Pulmonary artery endothelial cell (primary cell): ENCODE results near the gene SLC46A2. TPM values are rescaled to one million over a fixed set of nuclear protein-coding genes. Genes with fewer than 3 reads are reported as not detected.

ENCODE experiments used
- DNase-seq: peaks from one replicate; pipeline ENCODE4 v3.0.0-alpha.2; 2011; ENCODE audit warnings: low read depth, low spot score
- total RNA-seq: library from RNA; depleted of rRNA; stranded (reverse); fragments of >200 nt; gene quantifications from 2 replicates; pipeline ENCODE4 v1.2.3, GENCODE V29; 2014

Gene SLC46A2, protein sequence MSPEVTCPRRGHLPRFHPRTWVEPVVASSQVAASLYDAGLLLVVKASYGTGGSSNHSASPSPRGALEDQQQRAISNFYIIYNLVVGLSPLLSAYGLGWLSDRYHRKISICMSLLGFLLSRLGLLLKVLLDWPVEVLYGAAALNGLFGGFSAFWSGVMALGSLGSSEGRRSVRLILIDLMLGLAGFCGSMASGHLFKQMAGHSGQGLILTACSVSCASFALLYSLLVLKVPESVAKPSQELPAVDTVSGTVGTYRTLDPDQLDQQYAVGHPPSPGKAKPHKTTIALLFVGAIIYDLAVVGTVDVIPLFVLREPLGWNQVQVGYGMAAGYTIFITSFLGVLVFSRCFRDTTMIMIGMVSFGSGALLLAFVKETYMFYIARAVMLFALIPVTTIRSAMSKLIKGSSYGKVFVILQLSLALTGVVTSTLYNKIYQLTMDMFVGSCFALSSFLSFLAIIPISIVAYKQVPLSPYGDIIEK
- not detected in 2 replicates for total RNA-seq

- no peak for DNase-seq
These were observed at the start of gene SLC46A2 for GRCh38 chr9:112890106-112891081. TSS of gene SLC46A2 (minus strand) at chr9:112890876. CDS start at chr9:112890681, 195 bp downstream.

- no peak for DNase-seq
These were observed 48.7 kb upstream of the SLC46A2 start for GRCh38 chr9:112939418-112939817.

GRCh38 chr9:112933696-112934095 lies 43.0 kb upstream of the SLC46A2 start:
- no peak for DNase-seq

GRCh38 chr9:112925058-112925641 lies 34.5 kb upstream of the SLC46A2 start:
- DNase-seq, result no peak

- no peak for DNase-seq
These were observed 30.9 kb upstream of the SLC46A2 start for GRCh38 chr9:112921549-112921948.

DNA sequence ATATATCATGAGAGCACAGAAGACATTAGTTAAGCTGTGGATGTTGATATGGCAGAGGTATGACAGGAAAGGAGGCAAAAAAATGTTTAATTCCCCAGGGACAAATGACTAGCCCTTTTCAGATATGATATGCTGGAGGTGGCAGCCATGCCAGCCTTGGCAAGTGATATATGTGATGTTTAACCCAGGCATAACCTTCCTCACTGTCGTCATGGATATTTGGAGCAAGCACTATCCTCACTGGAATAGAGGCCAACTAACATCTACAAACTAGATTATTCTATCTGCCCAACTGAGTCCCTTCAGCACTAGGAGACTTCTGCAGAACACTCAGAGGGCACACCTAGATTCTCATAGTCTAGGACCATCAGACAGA lies 27.3 kb upstream of the SLC46A2 start:
- no peak for DNase-seq

GRCh38 chr9:112917047-112917986 lies 26.6 kb upstream of the SLC46A2 start:
- no peak for DNase-seq

- DNase-seq, result no peak
These were observed 23.8 kb upstream of the SLC46A2 start for GRCh38 chr9:112914524-112914923.

- no peak for DNase-seq
These were observed 22.6 kb upstream of the SLC46A2 start for GRCh38 chr9:112913326-112913725.

GRCh38 chr9:112912636-112913035 lies 22.0 kb upstream of the SLC46A2 start:
- no peak for DNase-seq

- no peak for DNase-seq
These were observed 21.1 kb upstream of the SLC46A2 start for GRCh38 chr9:112911736-112912135.

DNA sequence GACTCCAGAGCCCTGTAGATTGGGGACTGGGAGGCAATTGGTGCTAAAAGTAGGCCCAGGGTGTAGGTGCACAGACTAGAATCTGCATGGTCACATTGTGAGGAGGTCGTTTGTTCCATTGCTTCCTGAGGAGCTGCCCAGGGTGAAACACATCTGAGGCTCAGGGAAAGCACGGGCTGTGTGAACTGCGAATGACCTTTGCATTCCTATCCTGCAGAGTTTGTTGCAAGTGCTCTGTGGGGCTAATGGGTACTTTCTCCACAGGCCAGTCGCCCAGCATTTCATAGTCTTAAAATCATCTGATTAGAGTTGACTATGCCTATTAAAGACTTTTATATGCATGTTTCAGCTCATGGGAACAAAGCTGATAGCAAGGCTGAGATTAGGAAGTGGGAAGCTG lies 14.4 kb upstream of the SLC46A2 start:
- no peak for DNase-seq

GRCh38 chr9:112900901-112901300 lies 10.2 kb upstream of the SLC46A2 start:
- no peak for DNase-seq

DNA sequence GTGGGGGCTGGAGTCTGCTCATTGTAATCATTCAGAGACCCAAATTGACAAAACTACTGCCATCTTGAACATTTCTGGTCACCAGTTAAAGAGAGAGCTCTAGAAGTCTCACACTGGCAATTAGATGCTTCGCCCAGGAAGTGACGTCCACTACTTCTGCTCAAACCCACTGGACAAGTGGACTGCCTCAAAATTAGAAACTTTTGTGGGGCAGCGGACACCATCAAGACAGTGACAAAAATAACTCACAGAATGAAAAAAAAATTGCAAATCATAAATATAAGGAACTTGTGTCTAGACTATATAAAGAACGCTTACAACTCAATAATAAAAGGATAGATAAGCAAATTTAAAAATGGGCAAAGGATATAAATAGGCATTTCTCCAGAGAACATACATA lies 9.8 kb upstream of the SLC46A2 start:
- no peak for DNase-seq

DNA sequence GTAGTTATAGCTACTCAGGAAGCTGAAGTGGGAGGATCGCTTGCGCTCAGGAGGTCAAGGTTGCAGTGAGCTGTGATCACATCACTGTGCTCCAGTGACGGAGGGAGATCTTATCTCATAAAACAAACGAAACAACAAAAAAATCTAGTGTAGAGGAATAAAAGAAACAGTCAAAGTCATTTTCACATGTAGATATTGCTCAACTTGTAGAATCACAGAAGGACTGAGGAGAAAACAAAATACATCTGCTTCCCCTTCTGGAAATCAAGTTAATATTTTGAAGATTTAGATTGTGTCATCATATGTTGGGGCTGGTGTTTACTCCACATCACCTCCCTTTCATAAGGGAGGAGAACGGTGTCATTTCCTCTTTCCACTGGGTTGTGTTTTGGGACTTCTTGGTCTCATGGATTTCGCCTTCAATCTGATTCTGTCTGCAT lies 8.2 kb upstream of the SLC46A2 start:
- no peak for DNase-seq

GRCh38 chr9:112896131-112896530 lies 5.5 kb upstream of the SLC46A2 start:
- no peak for DNase-seq

DNA sequence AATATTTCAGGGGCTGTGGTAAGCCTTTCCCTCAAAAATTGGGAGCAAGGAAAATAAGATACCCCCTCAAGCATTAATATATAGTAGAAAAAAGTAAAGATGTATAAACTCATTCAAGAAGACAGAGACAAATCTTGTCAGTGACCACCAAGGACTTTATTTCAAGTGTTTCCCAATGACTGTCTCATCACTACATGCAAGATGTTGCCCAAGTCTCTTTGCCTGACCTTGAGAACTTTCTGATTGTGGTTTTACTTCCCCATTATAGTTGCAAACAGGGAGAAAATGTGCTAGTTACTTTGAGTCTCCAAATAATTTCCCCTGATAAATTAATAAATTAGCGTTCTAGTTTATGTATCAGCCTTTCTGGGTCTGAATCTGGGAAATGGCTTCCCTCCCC lies 4.0 kb upstream of the SLC46A2 start:
- DNase-seq, result no peak

DNA sequence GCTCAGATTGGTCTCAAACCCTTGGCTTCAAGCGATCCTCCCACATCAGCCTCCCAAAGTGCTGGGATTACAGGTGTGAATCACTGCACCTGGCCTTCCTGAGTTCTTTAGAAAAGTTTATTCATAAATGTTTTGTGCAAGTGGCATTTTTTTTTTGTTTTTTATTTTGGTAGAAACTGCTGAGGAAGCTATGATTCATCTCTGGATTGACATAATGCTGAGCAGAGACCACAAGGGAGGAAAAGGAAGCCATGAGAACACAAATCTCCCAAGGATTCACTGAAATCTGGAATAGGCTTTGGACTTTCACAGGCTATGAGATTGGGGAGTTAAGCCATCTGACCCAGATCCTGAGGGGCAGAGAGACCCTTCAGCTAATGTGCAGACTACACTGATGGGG lies 3.4 kb upstream of the SLC46A2 start:
- peak; percentile 17 for DNase-seq

- no peak for DNase-seq
These were observed 2.3 kb upstream of the SLC46A2 start for GRCh38 chr9:112892981-112893380.

DNA sequence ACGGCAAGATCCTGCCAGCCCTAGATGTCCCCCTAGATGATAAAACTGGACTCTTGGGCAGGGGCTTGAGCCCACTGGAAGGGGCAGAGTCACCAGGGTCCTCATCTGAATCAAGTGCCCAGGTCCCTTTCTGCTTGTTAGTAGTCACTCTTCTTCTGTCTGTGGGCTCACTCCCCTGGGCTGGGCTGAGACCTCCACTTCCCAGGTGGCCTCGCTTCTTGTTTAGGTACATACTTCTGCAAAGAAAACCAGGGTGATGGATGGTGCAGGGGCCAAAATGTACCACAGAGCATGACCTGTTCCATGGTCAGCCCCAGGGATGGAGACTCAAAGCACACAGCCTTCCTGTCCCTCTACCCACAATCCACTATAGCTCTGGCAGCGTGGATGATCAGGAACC lies 845 bp upstream of the SLC46A2 start:
- no peak for DNase-seq

DNA sequence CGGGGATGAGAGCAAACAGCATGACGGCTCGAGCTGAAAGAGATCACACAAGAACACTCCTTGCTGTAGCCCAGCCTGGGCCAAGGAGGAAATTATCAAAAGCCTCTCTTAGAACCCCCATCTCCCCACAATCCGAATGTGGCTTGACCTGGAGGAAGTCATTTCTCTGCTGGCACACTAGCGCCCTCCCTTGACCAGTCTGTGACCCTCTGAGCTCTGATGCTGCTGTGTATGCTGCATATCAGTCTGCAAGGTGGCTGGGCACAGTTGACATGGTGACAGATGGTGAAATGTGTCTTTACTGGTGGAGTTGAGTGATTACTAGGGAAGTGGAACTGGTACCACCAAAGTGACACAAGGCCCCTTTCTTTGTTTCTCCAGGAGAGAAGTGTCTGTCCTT lies 3.3 kb downstream of the SLC46A2 start:
- no peak for DNase-seq
